Measurements from ENCODE around the gene LSP1. TPM values are rescaled to one million over a fixed set of nuclear protein-coding genes. Genes with fewer than 3 reads are reported as not detected.
A peak's percentile ranks its signal among the peaks of the same experiment; 100 is the strongest.
"Not testable (repeated sequence)": the region's sequence is repeated elsewhere in the genome, so short reads cannot be mapped to it uniquely, and the experiment has no call there.

Gene LSP1
- total and polyA plus RNA-seq, 5 donors, result 7.6 to 18.3 (median 13.8) TPM

DNA sequence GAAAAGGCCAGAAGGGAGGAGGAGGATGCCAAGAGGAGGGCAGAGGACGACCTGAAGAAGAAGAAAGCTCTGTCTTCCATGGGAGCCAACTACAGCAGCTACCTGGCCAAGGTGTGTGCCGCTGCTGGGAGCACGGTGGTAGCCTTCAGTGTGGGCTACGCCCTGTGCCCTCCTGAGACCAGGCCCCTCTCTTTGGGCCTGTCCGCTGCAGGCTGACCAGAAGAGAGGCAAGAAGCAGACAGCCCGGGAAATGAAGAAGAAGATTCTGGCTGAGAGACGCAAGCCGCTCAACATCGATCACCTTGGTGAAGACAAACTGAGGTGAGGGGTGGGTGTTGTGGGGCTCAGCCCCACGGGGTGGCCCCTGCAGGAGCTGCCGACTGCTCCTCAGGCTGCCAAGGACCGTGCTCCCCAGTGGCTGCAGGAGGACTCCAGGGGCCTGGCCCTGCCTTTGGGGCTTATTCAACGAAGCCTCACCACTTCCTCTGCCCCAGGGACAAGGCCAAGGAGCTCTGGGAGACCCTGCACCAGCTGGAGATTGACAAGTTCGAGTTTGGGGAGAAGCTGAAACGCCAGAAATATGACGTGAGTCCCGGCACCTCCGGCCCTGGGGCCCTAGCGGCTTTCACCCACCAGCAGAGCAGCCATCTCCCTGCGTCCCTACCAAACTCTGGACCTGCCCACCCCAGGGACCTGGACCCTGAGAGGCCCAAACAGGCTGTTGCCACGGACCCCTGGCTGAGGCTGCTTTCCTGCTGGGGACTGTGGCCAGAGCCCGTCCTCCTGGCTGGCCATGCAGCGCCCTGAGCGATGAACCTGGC lies 81.7 kb downstream of the LSP1 start:
- WGBS, result 78% methylated on average over 24 of the region's 24 CpGs
- peak in 2 of 3 donors; percentile 48 to 61 for DNase-seq
- H3K27me3 ChIP-seq (ENCODE audit: control insufficient read depth, insufficient read depth), result no peaks in the 10 kb centered on the region
- no peaks in the 10 kb centered on the region for H3K4me1 ChIP-seq (ENCODE audit: control insufficient read depth, insufficient read depth, low read length)
- ATAC-seq, result no peak
- H3K27ac ChIP-seq (ENCODE audit: low read length), result no peak overlapping the region
- intact Hi-C loops (cut with DNase I), result no loop called here
- H3K9me3 ChIP-seq (ENCODE audit: control insufficient read depth, low read length), result no peaks in the 10 kb centered on the region
- H3K4me3 ChIP-seq (ENCODE audit: low read length), result no peak overlapping the region

DNA sequence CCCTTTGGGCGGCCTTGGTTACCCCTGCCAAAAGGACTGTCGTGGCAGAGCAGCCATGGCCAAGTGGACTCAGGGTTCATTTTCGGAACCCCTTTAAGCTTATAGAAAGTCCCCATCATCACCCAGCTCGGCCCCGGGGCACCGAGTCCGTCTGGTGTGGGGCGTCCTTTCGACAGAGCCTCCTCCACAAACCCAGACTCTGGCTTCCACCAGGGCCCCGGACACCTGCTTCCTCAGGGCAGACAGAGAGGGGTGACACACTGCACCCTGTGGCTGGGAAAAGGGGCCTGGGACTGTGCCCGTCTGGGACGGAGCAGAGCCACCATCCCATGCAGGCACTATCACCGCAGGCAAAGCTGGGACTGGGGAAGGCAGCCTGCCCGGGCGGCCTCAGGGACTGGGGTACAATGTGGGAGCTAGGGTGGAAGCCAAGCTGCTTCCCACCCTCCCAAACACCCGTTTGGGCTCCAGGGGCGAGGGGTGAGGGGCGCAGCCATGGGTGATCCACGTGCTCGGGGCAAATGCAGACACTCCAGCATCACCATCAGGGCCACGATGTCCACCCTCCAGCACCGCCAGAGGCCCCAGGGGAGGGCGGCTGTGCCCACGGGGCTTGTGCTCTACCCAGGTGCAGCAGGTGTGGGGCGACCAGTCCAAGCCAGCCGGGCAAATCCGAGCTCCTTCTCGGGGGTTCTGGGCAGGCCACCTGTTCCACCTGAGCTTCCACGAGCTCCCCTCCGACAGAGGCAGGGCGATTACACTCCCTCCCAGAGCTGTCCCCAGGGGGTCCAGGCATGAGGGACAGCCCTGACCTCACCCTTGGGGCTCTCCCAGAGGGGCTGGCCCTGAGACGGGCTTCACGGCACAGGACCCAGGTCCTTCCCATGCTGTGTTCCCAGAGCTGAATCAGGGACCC lies 82.5 kb downstream of the LSP1 start:
- H3K27ac ChIP-seq (ENCODE audit: low read length), result no peak overlapping the region
- H3K4me3 ChIP-seq (ENCODE audit: low read length), result no peak overlapping the region
- intact Hi-C loops (cut with DNase I), result no loop called here
- 89% methylated on average over 33 of the region's 33 CpGs for WGBS
- H3K4me1 ChIP-seq (ENCODE audit: control insufficient read depth, insufficient read depth, low read length), result no peaks in the 10 kb centered on the region
- ATAC-seq (no peak), DNase-seq (peak in 2 of 3 donors; percentile 35 to 46)
- no peaks in the 10 kb centered on the region for H3K9me3 ChIP-seq (ENCODE audit: control insufficient read depth, low read length)
- no peaks in the 10 kb centered on the region for H3K27me3 ChIP-seq (ENCODE audit: control insufficient read depth, insufficient read depth)

DNA sequence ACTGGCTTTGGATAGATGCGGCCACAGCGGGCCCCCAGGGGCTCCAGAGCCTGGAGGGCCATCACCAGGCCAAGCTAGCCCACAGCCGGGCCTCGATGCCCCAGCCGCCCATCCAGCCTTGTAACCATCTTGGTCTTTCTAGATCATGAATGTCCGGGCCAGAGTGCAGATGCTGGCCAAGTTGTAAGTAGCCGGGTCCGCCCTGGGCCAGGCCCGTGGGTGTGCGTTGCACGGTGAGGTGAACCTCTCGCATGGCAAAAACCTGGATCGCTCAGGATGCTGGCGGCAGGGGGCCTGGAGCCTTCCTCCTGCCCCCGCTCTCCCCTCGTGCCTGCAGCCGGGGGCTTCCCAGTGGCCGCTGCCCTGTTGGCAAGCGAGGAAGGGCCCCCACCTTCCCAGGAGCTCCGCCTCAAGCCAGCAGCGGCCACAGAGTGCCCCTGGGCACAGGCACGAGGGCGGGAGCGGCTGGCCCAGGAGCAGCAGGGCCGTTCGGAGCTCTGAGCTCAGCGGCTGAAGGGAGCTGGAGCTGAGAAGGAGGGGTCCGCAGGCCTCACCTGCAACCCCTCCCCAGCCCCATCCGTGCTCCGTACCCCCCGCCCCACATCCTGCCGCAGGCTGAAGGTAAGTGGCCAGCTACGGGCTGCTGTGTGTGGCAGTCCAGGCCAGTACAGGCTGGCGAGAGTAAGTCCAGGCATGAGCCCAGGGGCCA lies 83.3 kb downstream of the LSP1 start:
- H3K4me3 ChIP-seq (ENCODE audit: low read length), result no peak overlapping the region
- WGBS, result 91% methylated on average over 34 of the region's 34 CpGs
- intact Hi-C loops (cut with DNase I), result no loop called here
- no peak for ATAC-seq
- no peaks in the 10 kb centered on the region for H3K9me3 ChIP-seq (ENCODE audit: control insufficient read depth, low read length)
- H3K27me3 ChIP-seq (ENCODE audit: control insufficient read depth, insufficient read depth), result no peaks in the 10 kb centered on the region
- no peak overlapping the region for H3K27ac ChIP-seq (ENCODE audit: low read length)
- no peaks in the 10 kb centered on the region for H3K4me1 ChIP-seq (ENCODE audit: control insufficient read depth, insufficient read depth, low read length)
- DNase-seq, result peak in 2 of 3 donors; percentile 32 to 50

DNA sequence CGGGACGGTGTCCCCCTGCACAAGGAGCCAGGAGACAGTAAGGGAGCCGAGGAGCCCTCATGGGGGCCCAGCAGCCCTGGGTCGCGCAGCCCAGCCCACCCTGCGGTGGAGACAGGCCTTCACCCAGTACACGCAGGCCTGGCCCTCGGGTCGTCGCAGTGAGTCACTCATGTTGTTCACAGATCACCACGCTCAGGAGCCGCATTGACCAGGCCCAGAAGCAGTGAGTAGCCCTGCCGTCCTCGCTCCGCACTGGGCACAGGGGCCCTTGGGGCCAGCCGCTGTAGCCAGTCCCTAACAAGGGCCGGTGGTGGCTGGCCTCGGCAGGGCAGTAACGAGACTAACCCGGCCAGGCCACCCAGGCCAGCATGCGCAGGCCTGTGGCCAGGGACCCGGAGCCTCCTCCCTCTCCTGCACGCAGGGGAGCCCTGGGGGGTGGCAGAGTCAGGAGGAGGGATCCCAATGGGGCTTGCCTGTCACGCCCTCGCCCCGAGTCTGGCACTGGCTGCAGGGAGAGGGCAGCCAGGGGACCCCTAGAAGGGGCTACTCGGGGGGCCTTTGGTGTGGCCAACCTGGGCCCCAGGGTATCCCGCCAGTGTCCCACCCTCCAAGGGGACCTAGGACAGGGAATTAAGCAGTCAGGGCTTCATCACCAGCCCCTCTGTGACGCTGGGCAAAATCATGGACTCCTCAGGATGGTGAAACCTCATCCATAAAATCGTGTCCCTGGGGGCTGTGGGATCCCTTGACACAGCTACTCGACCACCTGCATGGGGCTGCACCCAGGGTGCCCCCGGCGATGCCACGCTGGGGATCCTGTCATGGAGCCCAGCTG lies 84.1 kb downstream of the LSP1 start:
- intact Hi-C loops (cut with DNase I), result no loop called here
- Histone ChIP-seq H3K9me3 (ENCODE audit: control insufficient read depth, low read length) (no peaks in the 10 kb centered on the region), H3K27me3 (ENCODE audit: control insufficient read depth, insufficient read depth) (no peaks in the 10 kb centered on the region), H3K4me1 (ENCODE audit: control insufficient read depth, insufficient read depth, low read length) (no peaks in the 10 kb centered on the region), H3K27ac (ENCODE audit: low read length) (no peak overlapping the region), H3K4me3 (ENCODE audit: low read length) (no peak overlapping the region)
- DNase-seq (peak in 2 of 3 donors; percentile 41 to 48), ATAC-seq (no peak)
- 92% methylated on average over 34 of the region's 34 CpGs for WGBS

DNA sequence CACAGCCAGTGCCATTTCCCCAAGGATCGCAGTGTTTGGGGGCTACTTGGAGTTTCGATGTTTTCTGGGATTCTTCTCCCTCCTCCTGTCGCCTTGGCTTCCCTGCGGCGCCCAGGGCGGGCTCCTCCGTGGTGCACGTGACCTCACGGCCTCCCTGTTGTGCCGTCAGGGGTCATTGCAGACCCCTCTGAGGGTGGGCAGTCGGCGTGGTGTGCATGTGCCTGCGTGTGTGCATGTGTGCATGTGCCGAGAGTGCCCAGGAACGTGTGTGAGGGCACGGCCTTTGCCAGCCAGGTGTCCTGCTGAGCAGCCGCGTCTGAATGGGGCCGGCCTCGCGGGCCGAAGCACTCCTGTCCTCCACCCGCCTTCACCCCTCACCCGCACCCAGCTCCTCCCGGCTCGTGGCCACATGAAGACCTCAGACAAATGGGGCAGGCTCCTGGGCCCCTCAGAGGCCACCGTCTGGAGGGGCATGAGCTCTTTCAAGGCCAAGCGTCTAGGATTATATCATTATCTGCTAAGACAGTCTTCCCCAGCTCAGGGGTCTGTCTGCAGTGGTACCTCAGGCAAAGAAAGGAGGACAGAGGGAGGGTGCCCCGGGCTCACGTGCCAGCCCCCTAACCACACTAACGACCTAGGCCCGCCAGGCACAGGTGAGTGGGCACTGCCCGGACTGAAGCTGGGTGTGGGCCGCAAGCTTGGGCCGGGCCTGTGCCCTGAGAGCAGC lies 84.9 kb downstream of the LSP1 start:
- intact Hi-C loops (cut with DNase I), result no loop called here
- ATAC-seq, result no peak
- H3K4me1 ChIP-seq (ENCODE audit: control insufficient read depth, insufficient read depth, low read length), result no peaks in the 10 kb centered on the region
- 86% methylated on average over 35 of the region's 35 CpGs for WGBS
- H3K27ac ChIP-seq (ENCODE audit: low read length), result no peak overlapping the region
- H3K9me3 ChIP-seq (ENCODE audit: control insufficient read depth, low read length), result no peaks in the 10 kb centered on the region
- no peaks in the 10 kb centered on the region for H3K27me3 ChIP-seq (ENCODE audit: control insufficient read depth, insufficient read depth)
- peak in 2 of 3 donors; percentile 48 to 50 for DNase-seq
- H3K4me3 ChIP-seq (ENCODE audit: low read length), result no peak overlapping the region

DNA sequence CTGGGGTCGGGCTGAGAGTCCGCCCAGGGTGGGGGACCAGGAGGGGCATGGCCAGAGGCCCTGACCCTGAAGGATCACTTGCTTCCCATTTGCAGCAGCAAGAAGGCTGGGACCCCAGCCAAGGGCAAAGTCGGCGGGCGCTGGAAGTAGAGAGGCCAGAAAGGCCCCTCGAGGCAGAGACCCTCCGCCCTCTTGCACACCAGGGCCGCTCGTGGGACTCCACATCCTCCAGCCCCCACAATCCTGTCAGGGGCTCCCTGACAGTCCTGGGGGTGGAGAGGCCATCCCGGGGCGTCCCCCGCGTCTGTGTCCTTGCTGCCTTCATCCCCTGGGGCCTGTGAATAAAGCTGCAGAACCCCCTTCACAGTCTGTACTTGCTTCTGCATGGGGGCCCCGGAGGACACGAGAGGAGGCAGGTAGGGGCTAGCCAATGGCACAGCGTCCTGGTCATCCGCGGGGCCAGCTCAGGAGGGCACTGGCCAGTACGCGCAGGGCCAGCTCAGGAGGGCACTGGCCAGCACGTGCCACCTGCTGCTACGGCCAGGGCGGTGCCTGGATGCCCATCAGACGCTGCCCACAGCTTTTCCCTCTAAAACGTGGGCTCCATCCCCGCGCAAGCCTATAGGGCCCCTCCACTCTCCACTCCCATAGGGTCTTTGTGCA lies 85.6 kb downstream of the LSP1 start:
- no peak for ATAC-seq
- H3K4me3 ChIP-seq (ENCODE audit: low read length), result no peak overlapping the region
- H3K4me1 ChIP-seq (ENCODE audit: control insufficient read depth, insufficient read depth, low read length), result no peaks in the 10 kb centered on the region
- intact Hi-C loops (cut with DNase I), result loop anchor here in 1 of 4 donors (1.0 kb wide), 1 partner anchor 44 kb away; no protein-coding TSS in a partner anchor
- H3K9me3 ChIP-seq (ENCODE audit: control insufficient read depth, low read length), result no peaks in the 10 kb centered on the region
- 64% methylated on average over 27 of the region's 27 CpGs for WGBS
- no peaks in the 10 kb centered on the region for H3K27me3 ChIP-seq (ENCODE audit: control insufficient read depth, insufficient read depth)
- DNase-seq, result peak in 2 of 3 donors; percentile 42 to 47
- H3K27ac ChIP-seq (ENCODE audit: low read length), result peak overlapping the region; percentile 7

DNA sequence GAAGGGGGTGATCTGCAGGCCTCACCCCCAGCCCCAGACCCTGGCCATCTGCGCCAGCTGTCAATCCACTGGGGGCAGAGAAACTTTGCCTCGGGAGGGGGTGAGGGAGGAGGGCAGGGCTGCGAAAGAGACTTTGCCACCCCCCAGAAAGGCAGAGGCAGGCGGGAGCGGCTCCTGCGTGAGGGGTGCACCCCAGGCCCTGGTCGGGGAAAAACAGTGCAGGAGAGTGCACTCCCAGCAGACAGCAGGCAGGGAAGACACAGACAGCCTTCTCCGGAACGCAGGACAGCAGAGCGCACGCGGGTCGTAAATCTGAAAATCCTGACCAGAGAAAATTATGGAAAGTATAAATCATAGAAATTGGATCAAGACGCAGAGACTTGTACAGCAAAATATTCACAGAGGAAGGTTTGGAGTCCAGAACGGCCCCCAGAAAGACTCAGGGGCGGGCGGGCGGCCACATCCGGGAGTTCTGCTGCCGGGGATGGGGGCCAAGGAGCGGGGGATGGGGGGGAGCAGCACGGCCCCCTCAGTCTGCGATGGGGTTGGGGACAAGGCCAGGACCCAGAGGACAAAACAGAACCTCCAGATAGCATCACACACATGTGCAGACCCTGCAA lies 86.2 kb downstream of the LSP1 start:
- intact Hi-C loops (cut with DNase I), result loop anchor here in 1 of 4 donors (1.0 kb wide), 1 partner anchor 45 kb away; no protein-coding TSS in a partner anchor
- WGBS, result 23% methylated on average over 23 of the region's 23 CpGs
- no peak overlapping the region for H3K4me3 ChIP-seq (ENCODE audit: low read length)

DNA sequence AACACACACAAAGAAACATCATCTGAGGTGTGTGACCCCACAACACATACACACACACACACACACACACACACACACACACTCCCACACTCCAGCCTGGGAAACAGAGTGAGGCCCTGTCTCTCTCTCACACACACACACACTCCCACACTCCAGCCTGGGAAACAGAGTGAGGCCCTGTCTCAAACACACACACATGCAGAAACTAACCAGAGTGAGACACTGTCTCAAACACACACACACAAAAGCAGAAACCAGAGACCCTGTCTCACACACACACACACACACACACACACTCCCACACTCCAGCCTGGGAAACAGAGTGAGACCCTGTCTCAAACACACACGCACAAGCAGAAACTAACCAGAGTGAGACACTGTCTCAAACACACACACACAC lies 86.9 kb downstream of the LSP1 start:
- H3K4me1 ChIP-seq (ENCODE audit: control insufficient read depth, insufficient read depth, low read length); H3K4me3 ChIP-seq (ENCODE audit: low read length); H3K27ac ChIP-seq (ENCODE audit: low read length); H3K9me3 ChIP-seq (ENCODE audit: control insufficient read depth, low read length); H3K27me3 ChIP-seq (ENCODE audit: control insufficient read depth, insufficient read depth): not testable (repeated sequence)
- peak; percentile 4 to 39 (median 20) for DNase-seq
- intact Hi-C loops (cut with DNase I), result loop anchor here (1.0 to 10.0 kb wide), 3 partner anchors 45 to 95 kb away; partner anchors contain the start of gene PRR33 (in 1 of the 4)
- 97% methylated on average over 1 of the region's 1 CpG for WGBS
- ATAC-seq, result peak in 1 of 2 donors; percentile 53

More for the DNA sequence above, 86.2 kb downstream of the LSP1 start:
- Histone ChIP-seq H3K27me3 (ENCODE audit: control insufficient read depth, insufficient read depth) (no peaks in the 10 kb centered on the region), H3K27ac (ENCODE audit: low read length) (peak overlapping the region; percentile 7), H3K9me3 (ENCODE audit: control insufficient read depth, low read length) (no peaks in the 10 kb centered on the region), H3K4me1 (ENCODE audit: control insufficient read depth, insufficient read depth, low read length) (no peaks in the 10 kb centered on the region)
- peak; percentile 22 to 75 (median 59) for DNase-seq
- ATAC-seq, result no peak

Measured in right cardiac atrium (tissue), 5 donors.